MCF 10A (cell line): ENCODE data around the gene CAGE1. TPM values are rescaled to one million over a fixed set of nuclear protein-coding genes. Genes with fewer than 3 reads are reported as not detected.

Experiments used
- BruUV-seq: library from RNA; stranded (reverse); fragments of 400-500 nt; replicated peaks from 2 replicates; lab custom pipeline; 2021; lab: Mats Ljungman, UMichigan
- CTCF ChIA-PET: fragments of 300-600 bp; sonication (Branson Sonifier 250); formaldehyde crosslinking; extraction: SDS; loops from one replicate; lab custom pipeline; 2021; ENCODE audit warnings: antibody characterized with exemption, inconsistent platforms; lab: Yijun Ruan, JAX
- POLR2A ChIA-PET: fragments of 300-600, 350-650 bp; sonication (Branson Sonifier 250); formaldehyde crosslinking; extraction: SDS; loops from one replicate; lab custom pipeline; 2020; ENCODE audit warnings: antibody characterized with exemption, inconsistent platforms; lab: Yijun Ruan, JAX
- DNase-seq: peaks from one replicate; pipeline ENCODE4 v3.0.0-alpha.2; 2018; ENCODE audit not compliant: unreplicated experiment
- H3K27ac Mint-ChIP-seq: one replicate; pipeline ENCODE4 v1.8.0; 2022; ENCODE audit warnings: mild to moderate bottlenecking, low read depth, mixed read lengths; ENCODE audit not compliant: unreplicated experiment
- H3K27me3 Mint-ChIP-seq: one replicate; pipeline ENCODE4 v1.8.0; 2022; ENCODE audit warnings: mixed read lengths; ENCODE audit not compliant: insufficient read depth, unreplicated experiment
- H3K36me3 Mint-ChIP-seq: one replicate; pipeline ENCODE4 v1.8.0; 2022; ENCODE audit warnings: mild to moderate bottlenecking, moderate library complexity, mixed read lengths; ENCODE audit not compliant: insufficient read depth, unreplicated experiment
- H3K4me1 Mint-ChIP-seq: one replicate; pipeline ENCODE4 v1.8.0; 2022; ENCODE audit warnings: mixed read lengths; ENCODE audit not compliant: insufficient read depth, unreplicated experiment
- H3K4me3 Mint-ChIP-seq: one replicate; pipeline ENCODE4 v1.8.0; 2022; ENCODE audit warnings: mild to moderate bottlenecking, moderate library complexity, mixed read lengths; ENCODE audit not compliant: unreplicated experiment
- H3K9me3 Mint-ChIP-seq: one replicate; pipeline ENCODE4 v1.8.0; 2022; ENCODE audit warnings: mixed read lengths; ENCODE audit not compliant: unreplicated experiment
- CTCF ChIP-seq: fragments of 200-600 bp; IDR thresholded peaks from one replicate; pipeline ENCODE4 v1.8.0; 2022; ENCODE audit warnings: antibody characterized with exemption, mild to moderate bottlenecking; ENCODE audit not compliant: unreplicated experiment
- intact Hi-C: fragments of 100-400 bp; cut with micrococcal nuclease; formaldehyde crosslinking; loops from 2 replicates; pipeline ENCODE4 v1.14.1; 2022
- total RNA-seq: library from RNA; stranded (reverse); gene quantifications from 2 replicates; pipeline ENCODE4 v1.2.3, GENCODE V29; 2022

The CAGE1 gene
- total RNA-seq, 1 experiment from 2014 or later: 0.33 TPM

DNA sequence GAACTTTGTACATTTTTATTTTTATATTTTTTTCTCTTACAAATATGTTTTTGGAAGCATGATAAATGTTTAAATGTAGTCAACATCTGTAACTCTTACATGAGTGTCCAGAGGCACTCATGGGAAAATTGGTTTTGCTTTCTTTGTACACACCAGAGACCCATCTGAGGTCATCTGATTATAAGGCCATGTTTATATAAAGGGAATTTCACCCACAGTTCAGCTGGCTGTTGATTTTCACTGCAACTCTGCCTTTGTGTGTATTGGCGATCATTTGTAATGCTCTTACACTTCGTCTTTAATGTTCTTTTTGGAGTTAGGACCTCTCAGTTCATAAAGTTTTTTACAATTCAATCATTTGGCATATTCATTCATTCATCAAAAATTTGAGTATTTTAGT lies 28.1 kb upstream of the CAGE1 start:
- no TSS peak for BruUV-seq
- Mint-ChIP-seq H3K36me3 (peaks cover 31% of the 10 kb centered on the region), H3K27me3 (no peaks in the 10 kb centered on the region), H3K4me1 (peaks cover 12% of the 10 kb centered on the region), H3K4me3 (no peak overlapping the region), H3K27ac (no peak overlapping the region), H3K9me3 (no peaks in the 10 kb centered on the region)
- POLR2A ChIA-PET: interaction anchor here (0.8 to 1.1 kb wide), 3 partner anchors 28 to 128 kb away, joined by 3 read pairs; partner anchors contain the start of genes CAGE1 and RIOK1
- CTCF ChIA-PET: no interaction called here
- intact Hi-C loops: no loop called here
- no peak for DNase-seq
- TF ChIP-seq CTCF: no peak

DNA sequence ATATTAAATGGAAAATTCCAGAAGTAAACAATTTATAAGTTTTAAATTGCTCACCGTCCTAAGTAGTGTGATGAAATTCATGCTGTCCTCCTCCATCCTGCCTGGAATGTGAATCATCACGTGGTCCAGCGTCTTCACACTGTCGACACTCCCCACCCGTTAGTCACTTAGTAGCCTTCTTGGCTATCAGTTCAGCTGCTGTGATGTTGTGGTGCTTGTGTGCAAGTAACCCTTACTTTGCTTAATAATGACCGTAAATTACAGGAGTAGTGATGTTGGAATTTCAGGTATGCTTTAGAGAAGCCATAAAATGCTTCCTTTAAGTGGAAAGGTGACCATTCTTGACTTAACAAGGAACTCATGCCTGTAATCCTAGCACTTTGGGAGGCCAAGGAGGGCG lies 25.3 kb upstream of the CAGE1 start:
- TF ChIP-seq CTCF: no peak
- no peaks in the 10 kb centered on the region for H3K27me3 Mint-ChIP-seq
- H3K4me1 Mint-ChIP-seq: peaks cover 12% of the 10 kb centered on the region
- CTCF ChIA-PET: interaction anchor here (1.0 kb wide), 1 partner anchor 14 kb away, joined by 4 read pairs; no protein-coding TSS in a partner anchor
- POLR2A ChIA-PET: interaction anchor here (0.7 to 3.1 kb wide), 13 partner anchors 10 to 688 kb away, joined by 3 to 14 read pairs (median 4); partner anchors contain the start of genes DSP, EEF1E1 and RIOK1
- BruUV-seq: no TSS peak
- H3K36me3 Mint-ChIP-seq: peaks cover 50% of the 10 kb centered on the region
- peak overlapping the region; percentile 20 for H3K4me3 Mint-ChIP-seq
- DNase-seq: peak; percentile 82
- intact Hi-C loops: no loop called here
- no peaks in the 10 kb centered on the region for H3K9me3 Mint-ChIP-seq
- H3K27ac Mint-ChIP-seq: peak overlapping the region; percentile 41

GRCh38 chr6:7413151-7413823 lies 23.7 kb upstream of the CAGE1 start:
- Mint-ChIP-seq H3K27ac (peak overlapping the region; percentile 41), H3K9me3 (no peaks in the 10 kb centered on the region), H3K27me3 (no peaks in the 10 kb centered on the region), H3K4me1 (peaks cover 12% of the 10 kb centered on the region), H3K36me3 (peaks cover 63% of the 10 kb centered on the region), H3K4me3 (no peak overlapping the region)
- POLR2A ChIA-PET: interaction anchor here (0.8 to 3.1 kb wide), 9 partner anchors 12 to 689 kb away, joined by 3 to 14 read pairs (median 3); partner anchors contain the start of genes DSP and EEF1E1
- no peak for DNase-seq
- TF ChIP-seq CTCF: no peak
- CTCF ChIA-PET: interaction anchor here (1.0 to 1.1 kb wide), 2 partner anchors 13 to 113 kb away, joined by 3 to 4 read pairs; no protein-coding TSS in a partner anchor
- intact Hi-C loops: no loop called here
- BruUV-seq: no TSS peak

DNA sequence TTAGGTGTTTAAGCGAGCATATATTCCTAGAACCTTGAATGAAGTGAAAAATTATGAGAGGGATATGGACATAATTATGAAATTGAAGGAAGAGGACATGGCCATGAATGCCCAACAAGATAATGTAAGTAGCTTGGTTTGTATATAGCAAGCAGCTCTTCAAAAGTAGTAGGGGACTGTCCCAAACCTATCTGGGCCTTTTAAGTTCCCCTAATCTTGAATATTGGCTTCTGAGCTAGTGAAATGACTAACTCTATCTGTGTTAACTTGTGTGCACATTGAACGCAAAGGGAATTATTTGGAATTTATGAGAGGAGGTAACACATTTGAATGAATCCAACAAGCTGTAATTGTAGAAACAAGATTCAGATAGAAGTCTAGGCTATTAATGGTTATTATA lies 21.8 kb upstream of the CAGE1 start:
- Mint-ChIP-seq H3K27ac (no peak overlapping the region), H3K4me1 (peaks cover 12% of the 10 kb centered on the region), H3K4me3 (no peak overlapping the region), H3K27me3 (no peaks in the 10 kb centered on the region), H3K9me3 (no peaks in the 10 kb centered on the region), H3K36me3 (peaks cover 71% of the 10 kb centered on the region)
- DNase-seq: no peak
- no TSS peak for BruUV-seq
- POLR2A ChIA-PET: interaction anchor here (0.6 kb wide), 1 partner anchor 129 kb away, joined by 3 read pairs; no protein-coding TSS in a partner anchor
- intact Hi-C loops: no loop called here
- no peak for TF ChIP-seq CTCF
- CTCF ChIA-PET: interaction anchor here (0.7 kb wide), 1 partner anchor 110 kb away, joined by 3 read pairs; no protein-coding TSS in a partner anchor
